Cardiac septum (tissue), 1 donor: ENCODE data around the gene AHCYL2. TPM values are rescaled to one million over a fixed set of nuclear protein-coding genes. Genes with fewer than 3 reads are reported as not detected.

ENCODE experiments used
- DNase-seq: peaks from one replicate; pipeline ENCODE4 v3.0.0-alpha.2; 2020; ENCODE audit warnings: low spot score
- intact Hi-C: fragments of 100-400 bp; cut with DNase I; formaldehyde crosslinking; loops from one replicate; pipeline ENCODE4 v1.14.0; 2022
- long read RNA-seq: library from polyadenylated mRNA; unstranded; transcript quantifications from one replicate; pipeline ENCODE4 v2.0.0, GENCODE V29; 2021
- total RNA-seq: library from RNA; stranded (reverse); fragmentation: NEBNext Ultra II Directional; extraction: Animal tissue kit (Norgen Biotek cat#: 25700); gene quantifications from one replicate; pipeline ENCODE4 v1.2.1, GENCODE V29; 2021
- donor health status: DM: no; HTN: no; CAD: no.

Gene AHCYL2
- total RNA-seq: 5.9 TPM
- long read RNA-seq, full-length matches to known transcripts: 5 of 9 reads
- long read RNA-seq, partial matches to known transcripts: 0 of 9 reads
- long read RNA-seq, other reads (novel, unspliced or antisense): 4 of 9 reads

- intact Hi-C loops: loop anchor here (10.0 kb wide), 1 partner anchor 390 kb away; the partner anchor contains the start of gene NRF1
- peak; percentile 99 for DNase-seq
Observed at GRCh38 chr7:129224251-129225205, at the start of gene AHCYL2. Gene AHCYL2 (plus strand): TSS chr7:129225030.

DNA sequence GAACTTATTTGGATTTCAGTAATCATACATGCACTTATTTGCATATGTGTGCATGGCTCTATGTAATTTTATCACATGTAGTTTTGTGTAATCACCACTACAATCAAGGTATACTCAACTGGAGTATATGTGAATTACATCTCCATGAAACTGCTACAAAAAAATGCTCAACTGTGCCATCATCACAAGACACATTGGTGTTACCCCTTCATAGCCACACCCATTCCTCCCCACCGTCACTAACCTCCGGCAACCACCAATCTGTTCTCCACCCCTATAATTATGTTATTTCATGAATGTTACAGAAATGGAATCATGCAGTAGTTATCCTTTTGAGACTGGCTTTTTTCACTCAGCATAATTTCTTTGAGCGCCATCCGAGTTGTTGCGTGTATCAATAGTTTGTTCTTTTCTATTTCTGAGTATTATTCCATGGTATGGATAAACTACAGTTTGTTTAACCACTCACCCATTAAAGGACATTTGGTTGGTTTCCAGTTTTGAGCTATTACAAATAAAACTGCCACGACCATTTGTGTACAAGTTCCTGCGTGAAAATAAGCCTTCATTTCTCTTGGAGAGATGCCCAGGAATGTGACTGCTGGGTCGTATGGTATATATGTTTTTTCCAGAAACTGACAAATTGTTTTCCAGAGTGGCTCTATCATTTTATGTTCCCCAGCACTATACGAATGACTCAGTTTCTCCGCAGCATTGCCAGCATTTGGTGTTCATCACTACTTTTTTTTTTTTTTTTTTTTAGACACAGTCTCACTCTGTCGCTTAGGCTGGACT, 47.7 kb upstream of the AHCYL2 start:
- DNase-seq: no peak
- intact Hi-C loops: no loop called here

DNA sequence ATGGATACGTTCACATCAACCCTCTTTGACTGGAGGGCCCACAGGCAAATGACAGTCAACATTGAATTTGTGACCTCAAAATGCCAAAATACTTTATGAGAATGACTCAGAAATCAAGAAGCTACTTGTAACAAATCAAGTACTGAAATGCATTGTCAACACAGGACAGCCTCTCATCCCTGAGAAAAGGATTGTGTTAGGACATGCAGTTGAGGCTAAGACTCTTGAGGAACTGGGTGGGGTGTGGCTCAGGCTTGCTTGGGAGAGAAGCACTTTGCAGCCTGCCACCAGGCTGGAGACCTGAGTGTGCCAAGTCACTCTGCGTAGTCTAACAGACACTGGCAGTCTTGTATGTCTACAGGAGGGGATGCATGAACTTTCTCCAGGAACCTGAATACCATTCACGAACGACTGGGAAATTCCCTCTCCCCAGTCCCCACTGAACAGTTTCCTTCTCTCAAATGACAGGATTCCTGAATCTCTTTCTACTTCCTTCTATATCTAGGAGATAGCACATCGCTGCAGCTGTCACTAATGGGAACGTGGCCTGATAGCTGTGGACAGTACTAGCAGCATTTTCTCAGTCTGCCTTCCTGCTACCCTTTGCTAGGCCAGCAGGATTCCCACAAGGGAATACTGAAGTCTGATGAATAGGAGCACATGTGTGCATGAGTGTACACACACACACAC, 39.7 kb upstream of the AHCYL2 start:
- intact Hi-C loops: no loop called here
- DNase-seq: no peak

DNA sequence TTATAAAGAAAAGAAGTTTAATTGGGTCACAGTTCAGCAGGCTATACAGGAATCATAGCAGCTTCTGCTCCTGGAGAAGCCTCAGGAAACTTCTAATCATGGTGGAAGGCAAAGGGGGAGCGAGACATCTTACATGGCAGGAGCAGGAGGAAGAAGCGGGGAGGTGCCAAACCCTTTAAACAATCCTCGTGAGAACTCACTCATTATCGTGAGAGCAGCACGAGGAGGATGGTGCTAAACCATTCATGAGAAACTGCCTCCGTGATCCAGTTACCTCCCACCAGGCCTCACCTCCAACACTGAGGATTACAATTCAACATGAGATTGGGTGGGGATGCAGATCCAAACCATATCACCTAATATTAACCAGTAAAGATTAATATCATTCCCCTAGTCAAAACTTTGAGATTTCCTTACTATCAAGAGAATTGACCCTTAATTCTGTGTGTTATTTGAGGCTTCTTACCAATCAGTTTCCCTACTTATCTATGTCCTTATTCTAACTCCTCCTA, 38.0 kb upstream of the AHCYL2 start:
- no peak for DNase-seq
- intact Hi-C loops: no loop called here

GRCh38 chr7:129187681-129188371, 37.0 kb upstream of the AHCYL2 start:
- intact Hi-C loops: no loop called here

DNA sequence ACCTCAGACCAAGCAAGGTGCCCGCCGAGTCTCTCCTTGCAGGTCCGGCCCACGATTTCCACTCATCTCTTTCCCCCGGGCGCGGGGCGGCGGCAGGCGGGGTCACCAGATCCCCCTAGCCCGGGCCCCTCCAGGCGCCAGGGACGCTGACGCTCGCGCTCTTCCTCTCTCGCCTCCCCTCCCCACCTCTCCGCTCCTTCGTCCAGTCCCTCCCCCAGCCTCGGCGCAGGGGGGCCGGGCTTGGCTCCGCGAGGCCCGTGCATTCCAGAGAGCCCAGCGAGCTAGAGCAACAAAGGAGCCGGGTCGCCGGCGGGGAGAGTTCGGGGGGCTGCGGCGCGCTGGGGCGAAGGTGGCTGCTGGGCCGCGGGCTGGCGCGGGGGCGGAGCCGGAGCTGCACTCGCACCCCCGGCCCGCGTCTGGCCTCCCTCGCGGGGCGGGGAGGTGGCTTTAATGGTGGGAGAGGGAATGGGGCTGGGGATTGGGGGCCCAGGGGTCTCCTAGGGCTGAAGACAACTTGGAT, 36.4 kb upstream of the AHCYL2 start, which contains the start of gene SMO:
TSS of gene SMO (plus strand) at position 262 of the 520 bp plus-strand sequence. CDS start 519 bp downstream, outside the sequence.
- intact Hi-C loops: no loop called here
- DNase-seq: no peak

More at GRCh38 chr7:129187681-129188371, 37.0 kb upstream of the AHCYL2 start:
- no peak for DNase-seq

DNA sequence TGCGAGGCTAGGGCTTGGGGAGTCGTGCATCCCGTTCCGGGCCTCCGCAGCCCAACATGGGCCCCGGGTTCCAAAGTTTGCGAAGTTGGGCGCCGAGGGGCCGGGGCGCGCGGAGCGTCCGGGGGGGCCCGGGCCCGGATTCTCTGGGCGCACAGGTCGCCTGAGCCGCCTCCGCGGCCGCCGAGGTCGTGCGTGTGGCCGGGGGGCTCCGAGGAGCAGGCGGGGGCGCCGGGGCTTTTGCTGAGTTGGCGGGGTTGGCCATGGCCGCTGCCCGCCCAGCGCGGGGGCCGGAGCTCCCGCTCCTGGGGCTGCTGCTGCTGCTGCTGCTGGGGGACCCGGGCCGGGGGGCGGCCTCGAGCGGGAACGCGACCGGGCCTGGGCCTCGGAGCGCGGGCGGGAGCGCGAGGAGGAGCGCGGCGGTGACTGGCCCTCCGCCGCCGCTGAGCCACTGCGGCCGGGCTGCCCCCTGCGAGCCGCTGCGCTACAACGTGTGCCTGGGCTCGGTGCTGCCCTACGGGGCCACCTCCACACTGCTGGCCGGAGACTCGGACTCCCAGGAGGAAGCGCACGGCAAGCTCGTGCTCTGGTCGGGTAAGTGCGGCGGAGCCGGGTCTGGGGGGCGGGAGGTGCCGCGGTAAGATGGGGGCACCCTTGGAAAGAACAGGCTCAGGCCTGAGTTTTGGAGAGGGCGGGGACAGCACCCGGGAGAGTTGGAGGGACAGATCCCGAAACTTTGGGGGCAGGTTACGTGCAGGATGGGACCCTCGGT, 35.8 kb upstream of the AHCYL2 start:
- no peak for DNase-seq
- intact Hi-C loops: no loop called here

DNA sequence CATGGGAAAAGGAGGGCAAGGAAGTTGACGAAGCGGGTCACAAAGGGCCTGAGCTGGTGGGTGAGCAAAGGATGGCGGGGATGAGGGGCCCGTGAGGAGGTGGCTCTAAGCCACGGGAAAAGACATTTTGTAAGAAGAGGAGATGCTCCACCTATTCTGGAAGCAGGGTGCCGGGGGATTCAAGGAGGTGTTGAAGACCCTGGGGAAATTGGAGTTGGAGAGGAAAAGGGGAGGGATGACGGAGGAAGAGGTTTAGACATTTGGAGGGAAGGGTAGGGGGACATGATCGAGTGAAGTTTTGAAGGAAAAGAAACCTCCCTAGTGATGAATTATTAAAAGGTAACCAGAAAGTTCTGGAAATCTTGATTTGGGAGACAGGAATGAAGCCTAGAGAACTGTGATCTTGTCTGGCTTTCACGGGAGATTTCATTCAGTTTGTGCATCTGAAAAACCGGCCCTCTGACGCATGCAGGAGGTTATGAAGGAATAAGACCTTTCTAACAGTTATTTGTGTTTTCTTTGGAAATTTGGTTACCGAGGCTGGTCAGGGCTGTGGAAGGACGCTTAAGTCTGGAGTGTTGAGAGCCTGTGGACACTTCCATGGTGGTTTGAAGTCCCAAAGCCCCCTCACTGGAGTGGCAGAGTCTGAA, 35.0 kb upstream of the AHCYL2 start:
- DNase-seq: no peak
- intact Hi-C loops: no loop called here

DNA sequence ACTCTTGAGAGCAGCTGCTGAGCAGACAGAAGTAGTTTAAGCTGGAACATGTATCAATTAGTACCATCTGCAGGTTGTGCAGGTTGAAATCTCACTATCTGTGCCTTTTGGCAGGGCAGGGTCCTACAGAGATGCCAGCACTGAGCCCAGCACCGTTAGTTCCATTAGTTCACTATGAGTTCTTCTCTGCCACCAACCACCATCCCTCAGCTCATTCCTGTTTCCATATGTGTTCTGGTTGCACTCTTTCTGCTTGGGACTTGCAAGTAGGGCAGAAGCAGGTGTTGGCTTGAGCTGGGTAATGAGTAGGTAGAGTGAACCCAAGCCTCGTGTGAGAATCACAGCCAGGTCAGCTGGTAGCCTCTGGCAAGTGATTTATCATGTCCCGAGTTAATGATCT, 33.6 kb upstream of the AHCYL2 start:
- intact Hi-C loops: no loop called here
- no peak for DNase-seq

GRCh38 chr7:129193892-129194291, 30.9 kb upstream of the AHCYL2 start:
- intact Hi-C loops: no loop called here

DNA sequence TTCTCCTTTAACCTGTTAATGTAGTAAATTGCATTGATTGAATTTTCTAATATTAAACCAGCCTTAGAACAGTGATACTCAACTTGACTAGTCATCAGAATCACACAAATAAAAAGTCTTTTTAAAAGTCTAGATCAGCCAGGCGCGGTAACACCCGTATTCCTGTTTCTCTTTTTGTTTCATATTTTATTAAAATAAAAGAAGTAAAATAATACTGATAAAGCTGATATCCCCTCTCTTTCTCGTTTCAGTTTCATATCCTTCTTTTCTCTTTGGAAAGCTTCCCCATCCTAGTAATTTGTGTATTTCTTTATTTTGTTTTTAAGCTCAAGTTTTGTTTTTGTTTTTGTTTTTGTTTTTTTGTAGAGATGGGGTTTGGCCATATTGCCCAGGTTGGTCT, 27.1 kb upstream of the AHCYL2 start:
- intact Hi-C loops: no loop called here
- no peak for DNase-seq

More at GRCh38 chr7:129193892-129194291, 30.9 kb upstream of the AHCYL2 start:
- no peak for DNase-seq

DNA sequence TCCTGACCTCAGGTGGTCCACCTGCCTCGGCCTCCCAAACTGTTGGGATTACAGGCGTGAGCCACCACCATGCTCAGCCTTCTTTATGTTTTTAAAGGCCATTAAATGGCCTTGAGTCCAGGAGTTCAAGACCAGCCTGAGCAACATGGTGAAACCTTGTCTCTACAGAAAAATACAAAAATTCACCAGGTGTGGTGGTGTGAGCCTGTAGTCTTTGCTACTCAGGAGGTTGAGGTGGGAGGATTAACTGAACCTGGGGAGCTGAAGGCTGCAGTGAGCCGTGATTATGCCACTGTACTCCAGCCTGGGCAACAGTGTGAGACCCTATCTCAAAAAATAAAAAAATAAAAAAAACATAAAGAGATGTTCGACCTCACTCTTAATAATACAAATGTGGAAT, 25.4 kb upstream of the AHCYL2 start:
- intact Hi-C loops: no loop called here
- no peak for DNase-seq

GRCh38 chr7:129202058-129202777, 22.6 kb upstream of the AHCYL2 start:
- intact Hi-C loops: no loop called here
- DNase-seq: no peak

DNA sequence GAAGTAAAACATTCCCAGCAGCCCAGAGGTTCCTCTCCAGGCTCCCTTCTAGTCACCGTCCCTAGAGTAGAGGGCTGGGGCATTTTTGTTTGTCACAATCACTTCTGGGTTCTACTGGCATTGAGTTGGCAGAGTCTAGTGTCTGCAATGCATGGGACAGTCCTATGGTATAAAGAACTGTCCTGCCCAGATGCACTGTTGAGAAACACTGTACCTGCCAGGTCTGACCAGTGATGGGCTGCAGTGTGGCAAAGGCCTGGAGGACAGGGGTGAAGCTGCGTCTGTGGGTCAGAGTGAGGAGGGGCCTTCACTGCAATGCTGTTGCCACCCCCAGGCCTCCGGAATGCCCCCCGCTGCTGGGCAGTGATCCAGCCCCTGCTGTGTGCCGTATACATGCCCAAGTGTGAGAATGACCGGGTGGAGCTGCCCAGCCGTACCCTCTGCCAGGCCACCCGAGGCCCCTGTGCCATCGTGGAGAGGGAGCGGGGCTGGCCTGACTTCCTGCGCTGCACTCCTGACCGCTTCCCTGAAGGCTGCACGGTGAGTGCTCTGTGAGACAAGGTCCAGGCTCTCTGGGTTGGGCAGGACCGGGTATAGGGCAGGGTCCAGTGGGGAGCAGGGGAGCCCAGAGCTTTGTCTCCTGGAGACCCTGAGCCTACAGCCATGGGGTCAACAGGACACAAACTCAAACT, 21.6 kb upstream of the AHCYL2 start:
- intact Hi-C loops: no loop called here
- DNase-seq: no peak

DNA sequence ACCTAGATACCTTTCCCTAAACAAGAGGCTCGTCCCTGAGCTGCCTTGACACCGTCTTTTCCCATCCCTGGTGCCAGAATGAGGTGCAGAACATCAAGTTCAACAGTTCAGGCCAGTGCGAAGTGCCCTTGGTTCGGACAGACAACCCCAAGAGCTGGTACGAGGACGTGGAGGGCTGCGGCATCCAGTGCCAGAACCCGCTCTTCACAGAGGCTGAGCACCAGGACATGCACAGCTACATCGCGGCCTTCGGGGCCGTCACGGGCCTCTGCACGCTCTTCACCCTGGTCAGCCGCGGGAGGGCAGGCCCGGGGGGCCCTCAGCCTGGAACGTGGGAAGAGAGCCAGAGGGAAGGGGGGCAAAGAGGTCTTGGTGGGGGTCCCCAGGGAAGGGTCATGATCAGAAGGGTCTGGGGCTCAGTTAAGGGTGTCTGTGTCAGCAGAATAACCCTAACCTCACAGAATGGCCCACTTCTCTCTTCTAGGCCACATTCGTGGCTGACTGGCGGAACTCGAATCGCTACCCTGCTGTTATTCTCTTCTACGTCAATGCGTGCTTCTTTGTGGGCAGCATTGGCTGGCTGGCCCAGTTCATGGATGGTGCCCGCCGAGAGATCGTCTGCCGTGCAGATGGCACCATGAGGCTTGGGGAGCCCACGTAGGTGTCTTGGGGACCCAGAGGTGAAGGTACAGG, 19.6 kb upstream of the AHCYL2 start:
- intact Hi-C loops: no loop called here
- no peak for DNase-seq
